WTC11 (cell line): ENCODE measurements around the gene RPL13. TPM values are rescaled to one million over a fixed set of nuclear protein-coding genes. Genes with fewer than 3 reads are reported as not detected.

ENCODE experiments used
- ATAC-seq: fragments of 200-7000 bp; cut with Tn5 transposase; 2 replicates; pipeline ENCODE4 v1.10.0; 2021; ENCODE audit warnings: mild to moderate bottlenecking, moderate library complexity
- CTCF ChIA-PET: fragments of 300-600 bp; sonication (Branson Sonifier 250); formaldehyde crosslinking; loops from one replicate; lab custom pipeline; 2021; ENCODE audit warnings: antibody characterized with exemption; lab: Charles Lee
- POLR2A ChIA-PET: fragments of 350-600 bp; sonication (Branson Sonifier 250); formaldehyde crosslinking; loops from one replicate; lab custom pipeline; 2021; ENCODE audit warnings: antibody characterized with exemption; lab: Charles Lee
- DNase-seq: peaks from one replicate; pipeline ENCODE4 v3.0.0; 2021; ENCODE audit warnings: low spot score
- H3K27ac Mint-ChIP-seq: 2 replicates; pipeline ENCODE4 v1.8.0; 2021; ENCODE audit warnings: mixed read lengths
- H3K27me3 Mint-ChIP-seq: 2 replicates; pipeline ENCODE4 v1.8.0; 2021; ENCODE audit warnings: low read depth, mild to moderate bottlenecking, moderate library complexity, mixed read lengths
- H3K36me3 Mint-ChIP-seq: 2 replicates; pipeline ENCODE4 v1.8.0; 2021; ENCODE audit warnings: mixed read lengths
- H3K4me1 Mint-ChIP-seq: 2 replicates; pipeline ENCODE4 v1.8.0; 2022; ENCODE audit warnings: mixed read lengths
- H3K4me3 Mint-ChIP-seq: 2 replicates; pipeline ENCODE4 v1.8.0; 2021; ENCODE audit warnings: mild to moderate bottlenecking, moderate library complexity, mixed read lengths
- H3K9me3 Mint-ChIP-seq: 2 replicates; pipeline ENCODE4 v1.8.0; 2021; ENCODE audit warnings: mixed read lengths
- EMX1 ChIP-seq: fragments of 250-450 bp; sonication (Bioruptor Pico); IDR thresholded peaks from 2 replicates; pipeline ENCODE4 v1.8.0; 2021; ENCODE audit warnings: mild to moderate bottlenecking
- ESRRA ChIP-seq: sonication (generic); formaldehyde crosslinking; IDR thresholded peaks from 2 replicates; pipeline ENCODE4 v1.8.1; 2022; ENCODE audit warnings: mild to moderate bottlenecking, missing genetic modification reagents, borderline replicate concordance
- FOXJ3 ChIP-seq: sonication (generic); formaldehyde crosslinking; IDR thresholded peaks from 2 replicates; pipeline ENCODE4 v1.9.0; 2021; ENCODE audit warnings: missing genetic modification reagents, mild to moderate bottlenecking, borderline replicate concordance
- GABPB1 ChIP-seq: sonication (generic); formaldehyde crosslinking; IDR thresholded peaks from 2 replicates; pipeline ENCODE4 v1.8.1; 2023; ENCODE audit warnings: mild to moderate bottlenecking, missing genetic modification reagents
- GRHL2 ChIP-seq: fragments of 250-450 bp; sonication (Bioruptor Pico); IDR thresholded peaks from 2 replicates; pipeline ENCODE4 v1.8.0; 2022; ENCODE audit warnings: mild to moderate bottlenecking, moderate library complexity; ENCODE audit not compliant: insufficient replicate concordance, severe bottlenecking
- IRF1 ChIP-seq: sonication (generic); formaldehyde crosslinking; IDR thresholded peaks from 2 replicates; pipeline ENCODE4 v1.8.0; 2023; ENCODE audit warnings: missing genetic modification reagents
- IRF2 ChIP-seq: sonication (generic); formaldehyde crosslinking; IDR thresholded peaks from 2 replicates; pipeline ENCODE4 v1.8.0; 2022; ENCODE audit warnings: low read depth, missing genetic modification reagents, borderline replicate concordance
- KAT7 ChIP-seq: sonication (generic); formaldehyde crosslinking; IDR thresholded peaks from 2 replicates; pipeline ENCODE4 v1.8.1; 2023; ENCODE audit warnings: missing genetic modification reagents, mild to moderate bottlenecking, borderline replicate concordance
- MYBL2 ChIP-seq: sonication (generic); formaldehyde crosslinking; IDR thresholded peaks from 2 replicates; pipeline ENCODE4 v1.8.1; 2023; ENCODE audit warnings: mild to moderate bottlenecking, moderate library complexity, missing genetic modification reagents
- NFE2L1 ChIP-seq: sonication (generic); formaldehyde crosslinking; IDR thresholded peaks from 2 replicates; pipeline ENCODE4 v1.8.1; 2023; ENCODE audit warnings: missing genetic modification reagents
- NR2C2 ChIP-seq: sonication (generic); formaldehyde crosslinking; IDR thresholded peaks from 2 replicates; pipeline ENCODE4 v1.8.0; 2022; ENCODE audit warnings: mild to moderate bottlenecking, missing genetic modification reagents
- NR3C1 ChIP-seq: sonication (generic); formaldehyde crosslinking; conservative IDR thresholded peaks from 2 replicates; pipeline ENCODE4 v1.8.1; 2023; ENCODE audit warnings: low read depth, mild to moderate bottlenecking, missing genetic modification reagents
- PRDM15 ChIP-seq: sonication (generic); formaldehyde crosslinking; IDR thresholded peaks from 2 replicates; pipeline ENCODE4 v1.8.0; 2022; ENCODE audit warnings: missing genetic modification reagents
- SOX15 ChIP-seq: fragments of 250-450 bp; sonication (Bioruptor Pico); IDR thresholded peaks from 2 replicates; pipeline ENCODE4 v1.9.0; 2021; ENCODE audit warnings: mild to moderate bottlenecking
- TCF7 ChIP-seq: sonication (generic); formaldehyde crosslinking; IDR thresholded peaks from 2 replicates; pipeline ENCODE4 v1.8.0; 2022; ENCODE audit warnings: mild to moderate bottlenecking, low read depth, missing genetic modification reagents, moderate library complexity
- USF2 ChIP-seq: sonication (generic); formaldehyde crosslinking; IDR thresholded peaks from 2 replicates; pipeline ENCODE4 v1.8.1; 2023; ENCODE audit warnings: mild to moderate bottlenecking, missing genetic modification reagents, moderate library complexity
- ZNF416 ChIP-seq: fragments of 250-450 bp; sonication (Bioruptor Pico); IDR thresholded peaks from 2 replicates; pipeline ENCODE4 v1.9.0; 2021; ENCODE audit warnings: mild to moderate bottlenecking, inconsistent platforms
- ZNF423 ChIP-seq: fragments of 250-450 bp; sonication (Bioruptor Pico); IDR thresholded peaks from 2 replicates; pipeline ENCODE4 v2.1.2; 2022; ENCODE audit warnings: mild to moderate bottlenecking, moderate library complexity
- total RNA-seq: library from RNA; stranded (reverse); gene quantifications from 3 replicates; pipeline ENCODE4 v1.2.3, GENCODE V29; 2021

The RPL13 gene
- total RNA-seq, 1 experiment from 2014 or later = 2,631 TPM

GRCh38 chr16:89581861-89582563 is 21.5 kb downstream of the RPL13 start:
- no peaks in the 10 kb centered on the region for H3K9me3 Mint-ChIP-seq
- ChIA-PET CTCF (no interaction called here), POLR2A (no interaction called here)
- peaks cover 4% of the 10 kb centered on the region for H3K36me3 Mint-ChIP-seq
- DNase-seq (no peak), ATAC-seq (no peak)
- TF ChIP-seq GABPB1 (CRISPR knock-in tag) (0 out of 2 replicates have a peak, but pooled peaks have one; percentile 48), ZNF416 (CRISPR knock-in tag) (no peak)
- H3K27ac Mint-ChIP-seq = no peak overlapping the region
- peaks cover 8% of the 10 kb centered on the region for H3K27me3 Mint-ChIP-seq
- H3K4me1 Mint-ChIP-seq = no peaks in the 10 kb centered on the region
- H3K4me3 Mint-ChIP-seq = no peak overlapping the region

DNA sequence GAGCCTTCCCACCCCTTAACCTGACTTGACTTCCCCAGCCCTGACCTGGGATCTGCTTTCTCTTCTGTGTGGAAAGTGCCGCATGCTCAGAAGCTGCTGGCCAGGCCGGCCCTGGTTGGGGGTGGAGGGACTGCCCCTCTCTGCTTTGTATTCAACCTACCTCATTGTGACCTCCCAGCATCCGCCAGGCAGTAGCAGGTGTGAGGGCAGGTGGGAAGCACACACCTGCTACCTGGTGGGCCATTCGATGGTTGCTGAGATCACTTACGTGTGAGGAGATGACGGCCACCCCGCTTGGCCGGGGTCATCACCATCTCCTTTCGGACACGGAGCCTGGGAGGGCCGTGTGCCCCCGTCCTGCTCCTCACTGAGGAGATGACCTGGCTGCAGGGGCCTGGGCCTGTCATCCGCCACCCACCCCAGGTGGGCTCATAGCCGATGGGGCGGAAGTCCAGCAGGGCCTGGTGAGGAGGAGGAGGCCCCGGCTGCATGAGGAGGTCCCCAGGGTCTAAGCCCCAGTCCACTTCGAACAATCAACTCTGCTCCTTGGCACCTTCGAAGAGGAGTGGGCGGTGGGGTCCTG is 22.2 kb downstream of the RPL13 start:
- ATAC-seq (no peak), DNase-seq (no peak)
- no peak overlapping the region for H3K27ac Mint-ChIP-seq
- H3K36me3 Mint-ChIP-seq = peaks cover 8% of the 10 kb centered on the region
- H3K4me3 Mint-ChIP-seq = no peak overlapping the region
- ChIA-PET POLR2A (no interaction called here), CTCF (no interaction called here)
- no peaks in the 10 kb centered on the region for H3K9me3 Mint-ChIP-seq
- no peak for TF ChIP-seq MYBL2 (CRISPR knock-in tag)
- no peak for TF ChIP-seq FOXJ3
- TF ChIP-seq USF2 (CRISPR knock-in tag) = no peak
- no peak for TF ChIP-seq IRF1 (CRISPR knock-in tag)
- TF ChIP-seq NR3C1 (CRISPR knock-in tag) = no peak
- TF ChIP-seq GRHL2 (CRISPR knock-in tag) = no peak
- TF ChIP-seq KAT7 (CRISPR knock-in tag) = no peak
- TF ChIP-seq SOX15 = no peak
- no peak for TF ChIP-seq PRDM15 (CRISPR knock-in tag)
- no peak for TF ChIP-seq IRF2 (CRISPR knock-in tag)
- no peak for TF ChIP-seq NFE2L1 (CRISPR knock-in tag)
- peaks cover 2% of the 10 kb centered on the region; the same call in 1 of the 2 replicates for H3K27me3 Mint-ChIP-seq
- no peaks in the 10 kb centered on the region for H3K4me1 Mint-ChIP-seq

GRCh38 chr16:89583197-89583894 is 22.9 kb downstream of the RPL13 start:
- Mint-ChIP-seq H3K4me1 (no peaks in the 10 kb centered on the region), H3K4me3 (no peak overlapping the region), H3K9me3 (no peaks in the 10 kb centered on the region), H3K27me3 (peaks cover under 1% of the 10 kb centered on the region; the same call in 1 of the 2 replicates), H3K27ac (no peak overlapping the region), H3K36me3 (peaks cover 8% of the 10 kb centered on the region)
- TF ChIP-seq ZNF423 (CRISPR knock-in tag) = no peak
- no peak for TF ChIP-seq EMX1 (CRISPR knock-in tag)
- no peak for TF ChIP-seq ESRRA (CRISPR knock-in tag)
- TF ChIP-seq NR2C2 (CRISPR knock-in tag) = no peak
- TF ChIP-seq NR3C1 (CRISPR knock-in tag) = no peak
- TF ChIP-seq TCF7 = no peak
- TF ChIP-seq SOX15 = no peak
- no peak for DNase-seq
- POLR2A ChIA-PET = no interaction called here
- CTCF ChIA-PET = no interaction called here
- ATAC-seq = no peak
